NCI-H187 (cell line): ENCODE data around the gene DSCAM.

ENCODE experiments used
- DNase-seq, 2 experiments: peaks; one replicate each; lab custom pipeline; 2025; lab: John Stamatoyannopoulos, UW

The DSCAM gene

DNA sequence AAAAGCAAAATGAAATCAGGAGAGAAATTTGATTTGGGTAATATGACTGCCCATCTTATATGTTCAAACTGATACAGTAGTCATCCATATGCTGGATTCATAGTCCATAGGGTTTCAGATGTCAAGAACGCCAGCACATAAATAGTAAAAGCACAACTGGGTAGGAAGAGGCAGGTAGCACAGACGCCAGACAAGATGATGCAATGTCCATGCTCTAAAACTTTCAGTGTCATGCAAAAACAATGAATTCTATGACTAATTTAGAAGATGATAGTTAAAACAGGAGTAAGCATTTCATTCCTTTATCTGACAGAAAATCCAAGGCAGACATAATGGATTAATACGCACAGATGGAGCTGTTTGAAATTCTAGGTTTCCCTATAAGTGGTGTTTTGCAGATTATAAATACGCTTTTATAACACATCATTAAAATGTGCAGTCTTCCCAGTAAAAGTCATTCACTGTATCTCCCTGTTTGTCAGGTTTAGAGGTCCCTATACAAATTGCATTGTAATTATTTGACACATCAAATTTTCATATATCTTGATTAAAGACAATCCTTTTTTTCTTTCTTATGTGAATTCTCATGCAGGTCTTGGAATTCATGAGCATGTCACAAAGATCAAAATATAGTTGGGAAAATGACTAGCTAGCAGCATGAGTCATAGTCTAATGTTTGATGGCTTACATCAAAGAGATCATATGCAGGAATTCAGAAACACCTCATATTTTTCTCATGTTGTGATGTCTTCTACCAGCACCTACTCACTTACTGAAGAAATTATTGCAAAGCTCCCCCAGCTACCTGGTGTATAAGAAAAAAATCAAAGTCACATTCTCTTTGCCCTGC is 139.9 kb downstream of the DSCAM start:
- DNase-seq: no peak

DNA sequence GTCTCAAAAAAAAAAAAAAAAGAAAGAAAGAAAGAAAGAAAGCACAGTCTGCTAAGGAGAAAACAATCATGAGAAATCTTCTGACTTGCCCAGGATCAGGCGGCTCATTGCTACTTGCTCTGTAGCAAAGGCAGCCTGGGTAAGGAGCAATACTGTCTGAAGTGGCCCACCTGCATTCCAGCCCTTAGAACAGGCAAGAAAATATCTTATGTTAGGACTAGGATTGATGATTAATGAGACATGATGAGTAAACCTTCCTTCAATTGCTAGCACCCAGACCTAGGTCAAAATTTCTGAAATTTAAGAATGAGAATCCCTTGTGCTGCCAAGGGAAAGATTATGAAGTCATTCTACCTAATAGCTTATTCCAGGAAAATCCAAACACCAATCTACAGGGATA is 140.8 kb downstream of the DSCAM start:
- DNase-seq: no peak

DNA sequence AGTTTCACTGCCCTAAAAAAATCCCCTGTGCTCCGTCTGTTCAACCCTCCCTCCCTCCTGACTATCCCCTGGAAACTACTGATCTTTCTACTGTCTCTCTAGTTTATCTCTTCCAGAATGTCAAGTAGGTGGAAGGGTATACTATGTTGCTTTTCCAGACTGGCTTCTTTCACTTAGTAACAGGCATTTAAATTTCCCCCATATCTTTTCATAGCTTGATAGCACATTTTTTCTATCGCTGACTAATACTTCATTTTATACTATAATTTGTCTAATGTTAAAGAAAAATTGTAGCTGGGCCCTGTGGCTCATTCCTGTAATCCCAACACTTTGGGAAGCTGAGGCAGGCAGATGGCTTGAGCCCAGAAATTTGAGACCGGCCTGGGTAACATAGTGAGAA is 142.8 kb downstream of the DSCAM start:
- no peak for DNase-seq

DNA sequence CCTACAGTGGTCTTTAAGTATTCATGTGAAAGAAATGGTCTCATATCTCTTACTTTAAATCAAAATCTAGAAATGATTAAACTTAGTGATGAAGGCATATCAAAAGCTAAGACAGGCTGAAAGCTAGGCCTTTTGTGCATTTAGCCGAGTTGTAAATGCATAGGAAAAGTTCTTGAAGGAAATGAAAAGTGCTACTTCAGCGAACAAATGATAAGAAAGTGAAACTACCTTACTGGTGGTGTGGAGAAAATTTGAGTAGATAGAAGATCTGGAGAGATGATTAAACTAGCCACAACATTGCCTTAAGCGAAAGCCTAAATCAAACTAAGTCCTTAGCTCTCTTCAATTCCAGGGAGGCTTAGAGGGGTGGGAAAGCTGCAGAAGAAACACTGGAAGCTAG is 147.6 kb downstream of the DSCAM start:
- DNase-seq: no peak

DNA sequence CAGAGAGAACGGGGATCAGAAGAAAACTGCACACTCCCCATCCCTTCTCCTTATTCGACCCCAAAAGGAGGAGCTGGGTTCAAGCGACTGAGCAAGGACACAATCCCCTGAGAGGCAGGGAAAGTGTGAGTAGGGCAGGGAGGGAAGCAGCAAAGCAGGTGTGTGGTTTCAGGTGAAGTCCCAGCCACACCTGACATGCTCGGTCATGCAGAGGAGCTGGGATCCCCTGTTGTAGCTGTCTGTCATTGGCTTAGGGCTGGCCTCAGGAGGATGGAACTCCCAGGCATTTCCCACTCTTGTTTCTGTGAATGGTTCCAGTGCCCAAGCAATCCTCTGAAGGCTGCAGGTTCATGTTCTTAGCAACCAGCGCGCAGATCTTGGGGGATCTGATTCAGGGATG is 150.7 kb downstream of the DSCAM start:
- DNase-seq: peak in 1 of 2 experiments; percentile 8

DNA sequence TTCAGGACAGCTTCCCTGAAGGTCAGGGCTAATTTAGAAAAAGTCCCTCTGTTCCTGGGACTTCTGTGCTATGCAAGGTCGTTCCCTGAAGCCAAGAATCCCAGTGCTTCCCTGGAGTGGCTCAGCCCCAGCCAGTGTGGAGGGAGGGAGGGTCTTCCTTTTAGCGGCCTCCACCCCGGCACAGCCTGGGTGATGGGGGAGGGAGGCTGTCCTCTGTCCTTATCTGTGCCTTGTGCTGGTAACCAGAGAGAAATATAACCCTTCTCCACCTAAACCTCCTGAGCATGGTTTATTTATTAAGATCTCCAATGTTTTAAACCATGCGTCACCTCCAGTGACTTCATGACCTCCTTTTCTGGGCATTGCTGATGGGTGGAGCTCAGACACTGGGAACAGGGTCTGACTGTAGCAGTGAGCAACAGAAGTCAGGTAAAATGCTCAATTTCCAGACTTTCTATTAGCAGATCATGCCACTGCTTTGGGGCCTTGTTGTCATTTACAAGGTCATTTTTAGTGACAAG is 157.1 kb downstream of the DSCAM start:
- DNase-seq: no peak

DNA sequence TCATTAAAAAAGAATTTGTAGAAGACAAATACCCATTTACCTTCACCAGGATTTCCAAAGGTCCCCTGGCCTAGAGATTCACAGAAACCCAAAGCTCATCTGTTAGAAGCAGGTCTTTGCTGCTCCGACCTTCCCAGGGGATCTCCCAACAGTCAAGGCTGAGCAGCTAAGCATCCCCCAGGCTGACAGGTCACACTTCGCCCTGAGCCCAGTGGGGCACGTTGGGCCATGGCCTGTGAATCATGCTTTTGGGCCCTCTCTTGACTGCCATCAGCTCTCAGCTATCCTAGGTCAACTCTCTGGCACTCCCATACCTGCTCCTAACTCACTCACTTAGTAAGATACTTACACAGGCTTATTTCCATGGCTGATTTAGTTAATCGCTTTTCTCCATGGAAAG is 157.7 kb downstream of the DSCAM start:
- DNase-seq: no peak

DNA sequence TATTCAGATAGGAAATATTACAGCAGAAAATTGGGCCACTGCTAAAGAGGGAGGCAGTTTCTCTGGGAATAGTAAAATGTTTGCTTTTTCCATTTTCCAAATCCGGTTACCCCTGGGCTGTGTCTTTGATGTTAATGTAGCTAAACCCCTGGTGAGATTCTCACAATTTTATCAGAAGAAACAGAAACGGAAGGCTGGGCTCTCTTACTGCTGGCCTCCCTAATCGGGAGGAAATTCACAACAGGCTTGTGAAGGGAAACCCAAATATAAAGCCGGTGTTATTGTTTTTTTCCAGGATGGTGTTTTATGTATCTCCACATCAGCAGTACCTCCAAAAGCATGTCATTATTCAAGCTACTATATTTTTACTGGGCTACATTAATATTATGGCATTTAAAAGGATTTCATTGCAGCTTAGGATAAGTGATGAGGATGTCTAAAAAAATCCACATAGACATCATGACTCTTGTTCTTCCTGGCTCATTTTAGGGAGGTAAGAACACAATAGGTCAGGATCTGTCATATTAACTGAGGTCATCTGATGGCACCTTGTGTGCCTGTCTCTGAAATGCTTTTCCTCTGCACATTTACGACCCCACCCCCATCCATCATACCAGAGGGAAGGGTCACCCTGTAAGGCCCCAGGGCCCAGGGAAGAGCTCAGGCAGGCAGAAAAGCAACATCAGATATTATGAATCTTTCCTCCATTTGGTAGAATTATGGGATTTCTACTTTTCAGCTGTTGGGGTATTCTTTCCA is 158.7 kb downstream of the DSCAM start:
- no peak for DNase-seq

DNA sequence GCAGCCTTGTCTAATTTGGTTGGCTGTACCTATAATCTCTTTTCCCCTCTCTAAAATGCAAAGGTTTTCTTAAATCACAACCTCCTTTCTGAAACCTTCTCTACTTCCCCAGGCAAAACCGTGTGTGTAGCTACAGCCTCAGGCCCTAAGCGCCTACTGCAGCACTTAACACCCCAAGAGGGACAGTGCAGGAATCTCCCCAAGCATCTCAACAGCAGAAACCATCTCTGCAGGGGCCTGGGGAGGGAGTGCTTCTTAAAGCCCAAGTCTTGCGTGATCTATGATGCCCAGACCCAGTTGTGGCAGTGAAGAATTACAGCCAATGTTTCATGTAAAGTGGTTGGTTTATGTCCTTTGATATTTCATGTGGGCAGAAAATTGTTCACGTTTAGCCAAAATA is 159.3 kb downstream of the DSCAM start:
- DNase-seq: no peak

DNA sequence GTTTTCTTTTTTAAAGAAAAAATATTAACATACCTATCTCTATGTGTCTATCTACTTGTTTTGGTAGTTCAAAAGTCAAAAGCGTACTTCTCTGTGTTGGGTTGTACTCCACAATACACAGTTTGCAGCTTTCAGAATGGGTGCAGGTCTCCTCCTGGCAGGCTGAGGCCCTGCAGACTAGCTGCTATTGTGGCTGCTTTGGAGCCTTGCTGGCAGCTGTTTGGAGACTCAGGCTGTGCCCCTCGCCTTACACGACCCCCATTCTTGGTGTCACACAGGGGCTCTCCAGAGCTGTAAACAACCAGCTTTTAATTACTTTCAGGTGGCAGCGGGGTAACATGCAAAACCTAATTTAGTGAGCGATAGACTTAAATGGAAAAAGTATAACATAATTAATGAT is 160.4 kb downstream of the DSCAM start:
- DNase-seq: no peak

DNA sequence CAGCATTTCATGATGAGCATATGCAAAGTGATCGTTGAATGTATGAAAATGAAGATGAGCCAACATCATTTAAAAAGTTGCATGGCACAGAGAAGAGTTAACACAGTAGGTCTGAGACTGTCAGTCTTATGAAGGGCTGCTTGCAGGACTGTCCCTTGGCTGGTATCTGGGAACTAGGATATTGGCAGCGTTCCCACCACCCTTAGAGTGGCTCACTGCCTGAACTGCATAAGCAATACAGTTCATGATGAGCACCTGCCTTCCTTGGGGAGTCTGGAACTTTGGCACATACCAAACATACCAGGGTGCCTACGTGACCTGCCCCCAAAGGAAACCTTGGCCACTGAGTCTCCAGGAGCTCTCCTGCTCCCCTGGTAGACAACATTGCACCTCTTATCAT is 161.8 kb downstream of the DSCAM start:
- no peak for DNase-seq

DNA sequence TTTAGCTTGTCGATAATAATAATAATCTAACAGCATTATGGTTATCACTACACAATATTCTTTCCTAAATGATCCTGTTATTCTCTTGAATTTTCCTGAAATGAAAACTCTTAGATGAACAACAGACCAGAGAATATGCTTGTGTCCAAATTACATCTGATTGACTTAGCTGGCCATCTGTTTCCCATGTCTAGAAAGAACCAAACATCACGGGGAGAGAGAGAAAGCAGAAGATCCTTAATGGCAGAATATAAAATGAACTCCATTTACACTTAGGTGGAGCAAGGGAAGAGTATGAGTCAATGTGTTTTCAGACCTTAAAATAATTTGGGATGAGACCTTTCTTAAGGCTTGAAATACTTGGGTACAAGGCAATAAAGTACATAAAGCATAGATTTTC is 162.2 kb downstream of the DSCAM start:
- no peak for DNase-seq

DNA sequence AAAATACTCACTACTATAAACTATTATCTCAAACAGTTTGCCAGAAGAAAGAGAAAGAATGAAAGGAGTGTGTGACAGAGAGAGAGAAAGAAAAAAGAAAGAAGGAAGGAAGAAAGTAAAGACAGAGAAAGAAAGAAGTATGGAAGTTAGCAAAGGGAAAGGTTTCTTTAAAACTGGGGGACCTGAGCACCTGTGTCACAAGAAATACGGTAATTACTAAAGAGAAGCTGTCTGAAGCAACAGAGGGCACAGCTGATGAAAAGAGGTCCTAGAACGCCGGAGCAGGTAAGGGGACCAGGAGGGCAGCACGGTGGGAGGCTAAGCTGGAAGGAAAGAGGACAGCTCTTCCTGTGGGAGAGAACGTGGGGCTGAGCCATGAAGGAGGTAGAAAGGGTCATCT is 163.6 kb downstream of the DSCAM start:
- no peak for DNase-seq

DNA sequence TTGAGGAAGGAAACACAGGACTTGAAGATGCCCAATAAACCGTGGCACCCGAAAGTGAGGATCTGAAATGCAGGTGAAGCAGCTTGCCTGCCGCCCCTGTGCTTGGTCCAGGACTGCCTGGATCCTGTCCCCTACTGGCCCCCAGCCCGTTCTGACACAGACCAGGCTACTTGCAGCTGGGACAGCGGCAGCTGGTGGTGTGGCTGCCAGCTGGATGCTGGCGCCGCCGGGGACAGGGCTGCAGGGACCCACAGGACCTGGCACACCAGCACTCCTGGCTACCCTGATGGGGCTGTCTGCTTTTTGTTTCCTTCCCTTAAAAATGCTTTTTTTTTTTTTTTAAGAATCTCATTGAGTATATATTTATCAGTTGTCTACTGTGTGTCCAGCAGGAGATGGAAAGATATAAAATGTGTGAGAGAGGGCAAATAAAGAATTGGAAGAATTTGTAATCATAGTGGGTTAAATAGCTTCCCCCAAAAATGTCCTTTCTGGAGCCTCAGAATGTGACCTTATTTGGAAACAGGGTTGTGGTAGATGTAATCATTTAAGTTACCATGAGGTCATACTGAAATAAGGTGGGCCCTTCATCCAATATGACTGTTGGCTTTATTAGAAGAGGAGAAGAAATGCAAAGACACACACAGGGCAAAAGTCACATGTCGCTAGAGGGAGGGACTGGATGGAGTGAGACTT is 165.6 kb downstream of the DSCAM start:
- no peak for DNase-seq

DNA sequence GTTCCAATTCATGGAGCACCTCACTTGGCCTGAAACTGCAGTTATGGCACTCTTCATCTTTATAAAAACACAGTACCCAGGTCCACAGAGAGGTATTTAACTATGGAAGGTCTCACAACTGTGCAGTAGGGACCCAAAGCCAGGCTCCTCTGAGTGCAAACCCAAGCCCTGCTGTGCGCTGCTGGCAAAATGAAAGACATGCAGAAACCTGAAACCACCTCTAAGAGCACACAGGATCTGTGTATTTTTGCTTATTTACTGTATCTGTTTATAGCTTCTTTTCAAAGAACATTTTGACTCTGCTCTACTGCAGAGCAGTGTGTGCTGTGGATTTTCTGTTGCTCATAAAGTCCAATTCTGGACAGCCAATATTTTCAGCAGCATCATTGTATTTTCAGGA is 166.6 kb downstream of the DSCAM start:
- DNase-seq: no peak

DNA sequence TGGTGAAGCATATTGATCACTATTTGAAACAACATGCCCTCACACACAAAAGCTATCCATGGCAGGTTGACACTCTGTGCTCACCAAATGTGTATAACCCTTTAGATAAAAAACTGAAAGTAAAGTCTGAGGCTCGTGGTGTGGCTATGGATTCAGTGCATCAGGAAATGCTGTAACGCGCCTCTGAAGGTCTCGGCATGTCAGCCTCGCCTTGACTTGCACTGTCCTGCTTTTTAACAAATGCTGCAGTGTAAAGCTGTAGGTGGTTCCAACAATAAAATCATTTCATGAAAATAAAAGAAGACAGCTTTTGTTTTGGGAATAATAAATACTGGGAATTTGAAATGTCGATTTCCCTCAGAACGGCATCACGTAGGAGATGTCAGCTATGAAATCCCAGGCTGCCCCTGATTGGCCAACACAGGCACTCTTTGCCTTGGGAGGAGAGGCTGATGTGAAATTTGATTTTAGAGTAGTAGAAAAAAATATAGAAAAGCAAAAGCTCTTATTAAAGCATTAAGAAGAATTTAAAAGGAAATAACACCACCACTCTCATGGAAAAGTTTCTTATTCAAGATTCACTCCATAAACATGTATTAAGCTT is 168.2 kb downstream of the DSCAM start:
- DNase-seq: no peak

DNA sequence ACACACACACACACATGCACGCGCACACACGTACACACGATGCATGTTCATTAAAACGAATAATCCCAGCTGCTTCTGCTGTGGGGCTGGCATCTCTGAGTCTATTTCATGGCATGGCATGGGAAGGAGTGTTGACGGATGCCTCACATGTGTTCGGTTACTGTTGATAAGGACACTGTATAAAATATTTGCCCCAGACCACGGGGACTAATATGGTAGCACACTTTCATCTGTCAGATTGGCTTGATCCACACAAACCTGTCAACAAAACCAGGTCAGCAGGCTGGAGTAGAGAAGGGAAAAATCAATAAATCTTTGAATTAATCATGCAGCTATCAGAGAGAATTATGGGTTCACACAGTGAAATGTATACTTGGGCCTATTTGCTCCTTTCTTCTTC is 171.9 kb downstream of the DSCAM start:
- no peak for DNase-seq

DNA sequence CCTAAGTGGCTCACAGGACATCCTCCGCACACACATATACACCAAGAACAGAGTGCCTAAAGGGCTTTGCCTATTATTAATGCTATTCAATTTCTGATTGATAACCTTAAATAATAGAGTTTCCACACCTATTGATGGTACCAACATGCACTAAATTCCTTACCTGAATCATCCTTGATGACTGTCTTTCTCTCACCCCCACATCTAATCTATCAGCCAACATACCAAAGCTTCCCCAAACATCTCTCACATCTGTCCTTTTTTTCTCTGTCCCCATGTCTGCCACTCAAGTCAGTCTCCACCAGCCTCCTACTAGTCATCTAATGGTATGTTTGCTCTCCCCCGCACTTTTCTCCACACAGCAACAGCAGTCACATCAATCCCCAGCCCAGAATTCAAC is 174.4 kb downstream of the DSCAM start:
- no peak for DNase-seq

DNA sequence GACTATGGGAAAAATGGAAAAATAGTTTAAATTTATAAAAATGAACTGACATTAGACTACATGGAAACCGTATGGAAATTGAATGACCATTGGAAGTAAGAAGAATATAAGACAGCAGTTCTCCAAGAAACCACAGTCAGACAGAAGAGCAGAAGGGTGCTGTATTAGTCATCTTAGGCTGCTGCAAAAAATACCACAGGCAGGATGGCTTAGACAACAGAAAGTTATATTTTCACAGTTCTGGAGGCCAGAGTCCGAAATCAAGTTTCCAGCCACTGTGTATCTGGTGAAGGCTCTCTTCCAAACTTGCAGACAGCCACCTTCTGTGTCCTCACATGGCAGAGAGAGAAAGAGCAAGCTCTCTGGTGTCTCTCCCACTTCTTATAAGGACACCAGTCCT is 175.2 kb downstream of the DSCAM start:
- no peak for DNase-seq

DNA sequence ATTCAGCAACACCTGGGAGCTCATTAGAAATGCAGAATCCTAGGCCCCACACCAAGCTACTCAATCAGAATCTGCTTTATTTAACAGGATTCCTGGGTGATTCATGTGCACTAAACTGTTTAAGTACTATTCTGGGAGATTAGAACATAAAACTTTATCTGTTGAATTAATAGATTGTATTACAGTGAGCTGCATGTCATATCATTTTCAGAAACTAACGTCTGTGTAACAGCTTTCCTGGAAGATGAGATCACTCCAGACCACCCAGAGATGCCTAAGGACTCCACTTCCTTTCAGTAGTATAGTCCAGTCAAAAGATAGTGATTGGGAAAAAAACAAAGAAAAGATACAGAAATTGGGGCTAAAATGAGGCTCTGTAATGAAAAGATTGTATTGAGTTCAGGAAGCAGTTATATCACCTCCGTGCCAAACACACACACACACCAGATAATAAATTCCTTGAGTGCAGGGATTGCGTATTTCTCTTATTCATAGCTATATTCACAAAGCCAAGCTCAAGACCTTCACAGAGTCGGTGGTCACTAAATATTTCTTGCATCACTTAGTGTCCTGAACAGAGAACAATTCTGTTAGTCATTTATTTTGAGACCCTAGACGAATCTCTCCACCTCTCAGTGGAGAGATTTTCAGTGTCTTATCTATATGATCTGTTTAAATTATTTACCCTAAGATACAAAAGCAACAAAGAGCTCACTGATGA is 178.2 kb downstream of the DSCAM start:
- DNase-seq: no peak

DNA sequence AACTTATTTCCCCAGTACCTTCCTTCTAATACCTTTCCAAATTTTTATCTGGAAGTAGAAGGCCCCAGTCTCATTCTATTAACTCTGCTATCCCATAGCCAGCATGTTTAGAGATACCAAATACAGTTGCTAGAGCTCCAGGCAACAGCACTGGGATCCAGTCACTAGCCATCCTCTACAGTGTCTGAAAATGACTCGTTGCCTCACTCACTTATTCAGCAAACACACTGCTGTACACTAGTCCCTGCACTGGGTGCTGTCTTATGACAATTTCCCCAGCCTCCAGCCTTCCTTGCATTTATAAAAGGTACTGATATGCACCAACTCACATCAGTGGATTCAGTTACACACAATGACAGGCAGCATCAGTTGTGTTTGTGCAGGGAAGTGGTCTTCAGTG is 179.0 kb downstream of the DSCAM start:
- DNase-seq: no peak

DNA sequence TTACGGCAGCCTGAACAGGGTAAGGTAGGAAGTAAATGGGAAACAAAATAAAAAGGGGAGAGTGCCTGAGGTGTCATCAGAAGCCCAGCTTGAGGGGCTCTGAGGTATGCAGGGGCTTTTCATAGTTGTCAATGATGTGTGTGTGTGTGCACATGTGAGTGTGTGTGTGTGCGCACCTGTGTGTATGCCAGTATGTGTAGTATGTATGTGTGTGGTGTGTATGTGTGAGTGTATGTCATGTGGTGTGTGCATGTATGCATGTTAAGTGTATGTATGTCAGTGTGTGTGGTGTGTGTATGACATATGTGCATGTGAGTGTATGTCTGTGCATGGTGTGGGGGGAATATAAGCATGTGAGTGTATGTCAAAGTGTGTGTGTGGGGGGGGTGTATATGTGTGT is 184.1 kb downstream of the DSCAM start:
- DNase-seq: no peak
